D721Med (cell line): Measurements from ENCODE around the gene LHX3.

Source experiments
- DNase-seq: peaks from one replicate; pipeline ENCODE4 v3.0.0; 2011; ENCODE audit warnings: low spot score; ENCODE audit not compliant: insufficient read length
- FAIRE-seq: peaks from 2 replicates; lab custom pipeline; 2011; peaks lifted over from hg19 to GRCh38; lab: Jason Lieb, UNC
- CTCF ChIP-seq: IDR thresholded peaks from 2 replicates; pipeline ENCODE4 v1.5.1; 2012; ENCODE audit warnings: mild to moderate bottlenecking, control low read depth; ENCODE audit not compliant: insufficient read depth; ENCODE audit errors: missing control alignments

LHX3 gene

GRCh38 chr9:136178773-136179075 is 26.2 kb downstream of the LHX3 start:
- FAIRE-seq (no peak), DNase-seq (peak; percentile 41)
- no peak for TF ChIP-seq CTCF

- TF ChIP-seq CTCF: no peak
- no peak for FAIRE-seq
- no peak for DNase-seq
Observed at GRCh38 chr9:136178061-136178772, 26.7 kb downstream of the LHX3 start.

- no peak for TF ChIP-seq CTCF
- DNase-seq: no peak
- FAIRE-seq: no peak
Observed at GRCh38 chr9:136177224-136177623, 27.7 kb downstream of the LHX3 start.

- TF ChIP-seq CTCF: no peak
- DNase-seq (peak; percentile 70), FAIRE-seq (no peak)
Observed at GRCh38 chr9:136175616-136176197, 29.2 kb downstream of the LHX3 start.

- peak; percentile 56 for DNase-seq
Observed at GRCh38 chr9:136174779-136175615, 29.9 kb downstream of the LHX3 start.

GRCh38 chr9:136173648-136174290 is 31.2 kb downstream of the LHX3 start:
- DNase-seq: no peak
- FAIRE-seq: no peak
- TF ChIP-seq CTCF: no peak

More at GRCh38 chr9:136174779-136175615, 29.9 kb downstream of the LHX3 start:
- no peak for TF ChIP-seq CTCF
- FAIRE-seq: no peak
